Transverse colon (tissue), 4 donors: Measurements from ENCODE around the gene MAP3K14. TPM values are rescaled to one million over a fixed set of nuclear protein-coding genes. Genes with fewer than 3 reads are reported as not detected.

Experiments used
- DNase-seq: peaks from one replicate; pipeline ENCODE4 v3.0.0-alpha.2; 2019
- H3K27ac ChIP-seq, 4 donors: fragments of 200-600 bp; sonication (generic); 2 replicates each; pipeline ENCODE4 v1.5.1; 2016 to 2018; ENCODE audit warnings: inconsistent platforms in 4 of 4
- H3K27me3 ChIP-seq: fragments of 200-600 bp; sonication (generic); 2 replicates; pipeline ENCODE4 v1.5.1; 2017; ENCODE audit warnings: inconsistent platforms
- H3K36me3 ChIP-seq, 4 donors: fragments of 200-600 bp; sonication (generic); 2 replicates each; pipeline ENCODE4 v1.5.1; 2017 to 2019; ENCODE audit warnings: inconsistent platforms in 4 of 4
- H3K4me1 ChIP-seq, 4 donors: fragments of 200-600 bp; sonication (generic); 2 replicates each; pipeline ENCODE4 v1.5.1; 2017 to 2020; ENCODE audit warnings: inconsistent platforms in 4 of 4
- H3K4me3 ChIP-seq, 4 donors: fragments of 200-600 bp; sonication (generic); 1 replicate in 1 of 4; 2 replicates in 3 of 4; pipeline versions ENCODE4 v1.5.1 to v1.6.1; 2017 to 2019; ENCODE audit warnings: inconsistent platforms in 4 of 4
- H3K9me3 ChIP-seq, 2 donors: fragments of 200-600 bp; sonication (generic); 2 replicates each; pipeline ENCODE4 v1.5.1; 2017 to 2019; ENCODE audit warnings: inconsistent platforms in 2 of 2
- EP300 ChIP-seq: sonication (generic); formaldehyde crosslinking; IDR thresholded peaks from one replicate; pipeline ENCODE4 v1.6.1; 2017; ENCODE audit warnings: antibody characterized with exemption, low read depth
- POLR2A ChIP-seq: fragments of 450-650 bp; IDR thresholded peaks from one replicate; pipeline ENCODE4 v1.6.1; 2016; ENCODE audit warnings: antibody characterized with exemption, mild to moderate bottlenecking, moderate library complexity
- POLR2AphosphoS5 ChIP-seq, 3 donors: sonication (generic); formaldehyde crosslinking; IDR thresholded peaks; one replicate each; pipeline ENCODE4 v1.6.1; 2016; ENCODE audit warnings: antibody characterized with exemption in 3 of 3
- WGBS, 2 donors: methylation state at CpG; one replicate each; pipeline ENCODE4 v1.1.5; 2018; ENCODE audit warnings: low coverage in 1 of 2; 5-methylcytosine and 5-hydroxymethylcytosine counted together
- in situ Hi-C, 4 donors: fragments of 200-750 bp; cut with MboI; loops; one replicate each; pipeline versions ENCODE4 v1.15.0 to v1.15.1; 2017; ENCODE audit warnings: low sequenced_read_pairs in 3 of 4, low pct_ligation_motif_present in 1 of 4, low pct_unique_long_range_greater_than_20kb in 1 of 4
- intact Hi-C: fragments of 100-400 bp; cut with DNase I; formaldehyde crosslinking; loops from one replicate; pipeline ENCODE4 v1.15.1; 2023; ENCODE audit warnings: low total_unique reads
- total RNA-seq, 4 donors: library from RNA; depleted of rRNA; stranded (reverse); fragments of >200 nt; gene quantifications; one replicate each; pipeline ENCODE4 v1.1.0, GENCODE V29; 2016
- TF ChIP-seq, protein P1 (sequence below), 5 experiments: fragments of 200-600 bp in 3 of 5; fragments of 450-650 bp in 2 of 5; sonication (generic) in 3 of 5; IDR thresholded peaks; 1 replicate in 2 of 5; 2 replicates in 3 of 5; pipeline ENCODE4 v1.5.1; 2016 to 2017; ENCODE audit warnings: antibody characterized with exemption in 5 of 5, inconsistent platforms in 3 of 5, mild to moderate bottlenecking in 2 of 5, moderate library complexity in 1 of 5

MAP3K14 gene
- total RNA-seq, 4 donors from 2014 or later, result 13.0 to 33.7 (median 18.7) TPM

DNA sequence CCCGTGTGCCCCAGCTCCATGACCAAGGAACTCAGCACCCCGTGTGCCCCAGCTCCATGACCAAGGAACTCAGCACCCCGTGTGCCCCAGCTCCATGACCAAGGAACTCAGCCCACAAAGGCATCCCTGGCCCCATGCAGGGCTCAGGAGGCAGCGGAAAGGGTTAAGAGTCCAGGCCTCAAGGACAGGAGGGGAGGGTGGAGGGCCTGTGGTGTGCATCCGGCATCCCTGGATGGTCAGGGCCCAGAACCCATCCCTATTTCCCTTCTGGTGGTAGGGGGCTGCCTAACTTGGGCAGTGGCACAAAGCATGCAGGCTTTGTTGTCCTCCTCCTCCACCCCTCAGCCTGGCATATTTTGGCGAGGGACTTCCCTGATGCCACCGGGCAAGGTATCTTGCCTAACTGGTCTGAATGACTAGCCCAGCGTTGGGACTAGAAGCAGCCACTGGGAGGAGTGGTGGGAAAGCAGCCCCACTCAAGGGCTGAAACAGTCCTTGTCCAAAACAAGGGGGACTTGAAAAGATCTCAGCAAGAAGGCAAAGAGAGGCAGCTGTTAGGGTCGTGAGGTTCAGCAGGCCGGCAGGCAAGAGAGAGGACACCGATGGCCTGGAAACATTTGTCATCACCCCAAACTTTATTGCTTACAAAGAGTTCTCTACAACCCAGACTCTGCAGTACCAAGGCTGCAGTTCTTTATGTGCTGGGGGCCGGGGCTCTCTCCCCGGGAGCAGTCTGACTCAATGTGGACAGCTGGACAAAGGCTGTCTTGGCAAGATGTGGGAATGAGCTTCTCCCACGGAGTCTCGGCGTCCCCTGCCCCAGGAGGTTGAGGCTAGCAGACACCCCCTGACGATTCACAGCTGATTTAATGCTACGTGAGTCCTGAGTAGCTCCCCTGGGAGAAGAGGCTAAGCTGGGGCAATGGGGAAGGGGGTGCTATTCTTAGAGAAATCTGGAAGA lies 54.0 kb downstream of the MAP3K14 start:
- Histone ChIP-seq H3K36me3 (peaks cover 0 to 19% (median 9%) of the 10 kb centered on the region in 4 donors), H3K4me1 (peaks cover 6 to 33% (median 25%) of the 10 kb centered on the region in 4 donors), H3K9me3 (no peaks in the 10 kb centered on the region), H3K27me3 (no peaks in the 10 kb centered on the region), H3K4me3 (peak overlapping the region in 3 of 4 donors; percentile 47 to 66 (median 53)), H3K27ac (peak overlapping the region; percentile 50 to 75 (median 61))
- TF ChIP-seq, protein P1, sequence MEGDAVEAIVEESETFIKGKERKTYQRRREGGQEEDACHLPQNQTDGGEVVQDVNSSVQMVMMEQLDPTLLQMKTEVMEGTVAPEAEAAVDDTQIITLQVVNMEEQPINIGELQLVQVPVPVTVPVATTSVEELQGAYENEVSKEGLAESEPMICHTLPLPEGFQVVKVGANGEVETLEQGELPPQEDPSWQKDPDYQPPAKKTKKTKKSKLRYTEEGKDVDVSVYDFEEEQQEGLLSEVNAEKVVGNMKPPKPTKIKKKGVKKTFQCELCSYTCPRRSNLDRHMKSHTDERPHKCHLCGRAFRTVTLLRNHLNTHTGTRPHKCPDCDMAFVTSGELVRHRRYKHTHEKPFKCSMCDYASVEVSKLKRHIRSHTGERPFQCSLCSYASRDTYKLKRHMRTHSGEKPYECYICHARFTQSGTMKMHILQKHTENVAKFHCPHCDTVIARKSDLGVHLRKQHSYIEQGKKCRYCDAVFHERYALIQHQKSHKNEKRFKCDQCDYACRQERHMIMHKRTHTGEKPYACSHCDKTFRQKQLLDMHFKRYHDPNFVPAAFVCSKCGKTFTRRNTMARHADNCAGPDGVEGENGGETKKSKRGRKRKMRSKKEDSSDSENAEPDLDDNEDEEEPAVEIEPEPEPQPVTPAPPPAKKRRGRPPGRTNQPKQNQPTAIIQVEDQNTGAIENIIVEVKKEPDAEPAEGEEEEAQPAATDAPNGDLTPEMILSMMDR (IDR thresholded peaks at IDR 0.05), result no peak
- no peak for TF ChIP-seq POLR2A
- TF ChIP-seq POLR2AphosphoS5 (IDR thresholded peaks at IDR 0.05), result peak in 1 of 3 donors; percentile 6
- no peak for TF ChIP-seq EP300
- no peak for DNase-seq
- intact Hi-C loops, result no loop called here
- in situ Hi-C loops, result no loop called here
- 65% methylated on average over 17 of the region's 18 CpGs; no CpG with 5 or more reads in 1 of the 2 donors for WGBS, 2 donors

DNA sequence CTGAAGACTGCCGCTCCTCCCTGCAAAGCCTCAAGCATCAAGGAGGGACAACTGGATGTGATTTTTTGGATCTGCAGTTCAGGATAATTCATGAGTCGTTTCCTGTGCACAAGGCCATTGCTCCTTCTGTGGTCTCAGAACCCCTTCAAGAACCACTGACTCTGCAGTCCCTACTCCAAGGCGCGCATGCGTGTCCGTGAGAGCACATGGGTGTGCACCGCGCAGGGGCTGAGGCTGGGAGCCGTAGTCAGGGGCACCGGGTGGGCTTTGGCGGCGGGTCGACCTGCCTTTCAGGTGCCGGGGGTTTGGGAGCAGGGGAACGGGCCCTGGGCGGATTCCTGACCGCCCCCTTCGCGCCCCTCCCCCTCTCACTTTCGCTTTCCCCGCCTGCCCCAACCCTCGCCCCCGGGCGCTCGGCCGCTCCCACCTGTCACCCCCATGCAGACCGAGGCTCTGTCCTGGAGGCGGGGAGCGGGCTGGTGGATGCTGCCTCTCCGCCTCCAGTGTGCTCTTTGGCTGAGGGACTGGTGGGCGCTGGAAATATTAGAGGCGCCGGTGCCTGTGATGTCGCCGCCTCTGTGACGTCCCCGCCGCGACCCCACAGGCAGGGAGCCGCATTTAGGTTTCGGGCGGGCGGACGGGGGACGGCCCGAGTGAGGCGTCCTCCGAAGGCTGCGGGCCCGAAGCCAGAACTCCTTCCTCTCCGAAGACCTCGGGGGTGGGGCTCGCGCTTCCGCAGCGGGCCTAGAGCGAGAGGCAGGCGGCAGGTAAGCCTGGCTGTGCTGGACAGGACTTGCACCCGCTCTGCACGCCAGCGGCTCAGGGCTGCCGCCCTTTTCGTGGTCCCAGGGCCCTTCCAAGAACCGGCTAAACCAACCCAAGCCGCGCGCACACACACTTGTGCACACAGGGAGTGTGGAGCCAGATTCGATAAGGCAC lies 55.0 kb downstream of the MAP3K14 start, which contains the start of gene SPATA32:
TSS of gene SPATA32 (minus strand) at position 518 of the 939 bp plus-strand sequence. CDS start at position 440, 78 bp downstream.
- peaks cover 6 to 33% (median 25%) of the 10 kb centered on the region in 4 donors for H3K4me1 ChIP-seq
- intact Hi-C loops (no loop called here), in situ Hi-C loops (no loop called here)
- peak within 1 kb of the TSS; percentile 50 to 75 (median 61) for H3K27ac ChIP-seq
- no peaks in the 10 kb centered on the region for H3K27me3 ChIP-seq
- no peak for TF ChIP-seq EP300
- no peak for TF ChIP-seq POLR2A
- peak in 1 of 3 donors; percentile 29 for TF ChIP-seq POLR2AphosphoS5 (IDR thresholded peaks at IDR 0.05)
- peak within 1 kb of the TSS; percentile 47 to 74 (median 60) for H3K4me3 ChIP-seq
- peak; percentile 72 for DNase-seq
- WGBS, 2 donors, result 16% methylated on average over 26 of the region's 68 CpGs; no CpG with 5 or more reads in 1 of the 2 donors
- H3K9me3 ChIP-seq, result no peaks in the 10 kb centered on the region
- H3K36me3 ChIP-seq, result peaks cover 0 to 9% (median 4%) of the 10 kb centered on the region in 4 donors

DNA sequence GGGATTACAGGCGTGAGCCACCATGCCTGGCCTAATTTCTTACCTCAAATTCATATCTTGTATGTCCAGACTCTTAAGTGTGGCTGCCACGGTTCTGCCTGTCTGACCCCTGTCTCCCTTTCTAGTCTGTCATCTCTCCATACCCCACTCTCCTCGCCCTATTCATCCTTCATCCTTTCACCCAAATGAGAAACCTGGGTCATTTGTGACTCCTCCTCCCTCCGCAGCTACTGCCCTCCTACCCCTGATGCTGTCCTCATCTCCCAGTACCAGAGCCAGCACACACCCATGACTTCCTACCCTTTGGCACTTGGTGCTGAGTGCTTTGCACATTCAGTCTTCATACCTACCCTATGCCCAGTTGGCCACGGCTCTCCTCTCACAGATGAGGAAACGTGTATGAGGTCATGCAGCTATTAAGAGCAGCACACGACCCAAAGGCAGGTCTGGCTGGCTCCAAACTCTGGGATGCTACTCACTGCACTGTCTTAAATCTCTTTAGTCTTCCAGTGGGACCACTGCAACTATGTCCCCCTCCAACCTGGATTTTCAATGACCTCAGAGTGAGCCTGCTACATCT lies 56.5 kb downstream of the MAP3K14 start:
- TF ChIP-seq EP300 (no peak), POLR2A (no peak), POLR2AphosphoS5 (IDR thresholded peaks at IDR 0.05) (no peak)
- TF ChIP-seq, protein P1 (IDR thresholded peaks at IDR 0.05), result no peak
- no peak overlapping the region for H3K27ac ChIP-seq
- no peak for DNase-seq
- no peaks in the 10 kb centered on the region for H3K9me3 ChIP-seq
- no peak overlapping the region for H3K4me3 ChIP-seq
- no peaks in the 10 kb centered on the region for H3K27me3 ChIP-seq
- in situ Hi-C loops, result no loop called here
- intact Hi-C loops, result no loop called here
- H3K4me1 ChIP-seq, result peaks cover 6 to 23% (median 17%) of the 10 kb centered on the region in 4 donors
- WGBS, 2 donors, result 82 to 85% methylated on average over 2 to 7 of the region's 7 CpGs
- H3K36me3 ChIP-seq, result peaks cover 0 to 8% (median 3%) of the 10 kb centered on the region in 4 donors

DNA sequence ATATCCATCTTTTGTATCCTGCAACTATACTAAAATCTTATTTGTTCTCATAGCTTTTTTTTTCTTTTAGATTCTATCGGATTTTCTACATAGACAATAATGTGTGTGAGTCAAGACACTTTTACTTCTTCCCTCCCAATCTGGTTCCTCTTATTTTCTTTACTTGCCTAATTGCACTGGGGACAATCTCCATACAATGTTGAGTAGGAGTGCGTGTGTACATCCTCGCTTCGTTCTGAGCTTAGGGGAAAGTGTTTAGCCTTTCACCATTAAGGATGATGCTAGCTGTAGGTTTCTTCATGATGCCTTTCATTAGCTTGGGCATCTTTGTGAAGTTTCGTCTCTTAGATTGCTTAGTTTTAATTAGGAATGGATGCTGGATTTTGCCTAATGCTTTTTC lies 57.8 kb downstream of the MAP3K14 start:
- TF ChIP-seq EP300 (no peak), POLR2A (no peak), POLR2AphosphoS5 (IDR thresholded peaks at IDR 0.05) (no peak)
- TF ChIP-seq, protein P1 (IDR thresholded peaks at IDR 0.05), result no peak

More for the DNA sequence above, 57.8 kb downstream of the MAP3K14 start:
- in situ Hi-C loops, result no loop called here
- Histone ChIP-seq H3K9me3 (no peaks in the 10 kb centered on the region), H3K4me3 (no peak overlapping the region), H3K27me3 (no peaks in the 10 kb centered on the region), H3K36me3 (no peaks in the 10 kb centered on the region), H3K27ac (no peak overlapping the region), H3K4me1 (peaks cover 6 to 21% (median 13%) of the 10 kb centered on the region in 4 donors)
- intact Hi-C loops, result no loop called here
- DNase-seq, result no peak
- WGBS, 2 donors, result 53 to 94% methylated on average over 2 to 5 of the region's 5 CpGs
